Endothelial cell of umbilical vein (primary cell): ENCODE measurements around the gene KIF1B. TPM values are rescaled to one million over a fixed set of nuclear protein-coding genes. Genes with fewer than 3 reads are reported as not detected.

ENCODE experiments used
- BruUV-seq: library from RNA; stranded (reverse); fragments of 400-500 nt; replicated peaks from 2 replicates; lab custom pipeline; 2021; lab: Mats Ljungman, UMichigan
- CTCF ChIA-PET: fragments of 300-600, 350-600 bp; sonication (Branson Sonifier 250); formaldehyde crosslinking; loops from one replicate; lab custom pipeline; 2021; ENCODE audit warnings: antibody characterized with exemption, inconsistent platforms; lab: Charles Lee
- POLR2A ChIA-PET: fragments of 300-600, 350-600 bp; sonication (Branson Sonifier 250); formaldehyde crosslinking; loops from one replicate; lab custom pipeline; 2021; ENCODE audit warnings: antibody characterized with exemption, inconsistent platforms; lab: Charles Lee
- DNase-seq: peaks from one replicate; pipeline ENCODE4 v3.0.0-alpha.2; 2011; ENCODE audit warnings: low read depth, low spot score
- FAIRE-seq: peaks from 2 replicates; lab custom pipeline; 2011; peaks lifted over from hg19 to GRCh38; lab: Jason Lieb, UNC
- H2AFZ ChIP-seq: 2 replicates; pipeline ENCODE4 v1.6.0; 2012; ENCODE audit warnings: low read depth, low read length, control low read depth, inconsistent platforms
- H3K27ac ChIP-seq: 2 replicates; pipeline ENCODE4 v1.5.1; 2011; ENCODE audit warnings: low read depth, mild to moderate bottlenecking, control low read depth, low read length, moderate library complexity; ENCODE audit not compliant: insufficient read depth
- H3K27me3 ChIP-seq, 2 experiments: 2 replicates each; pipeline versions ENCODE4 v1.6.0 to v1.6.1; 2011; ENCODE audit warnings: low read length in 2 of 2, mixed read lengths in 1 of 2; ENCODE audit not compliant: control insufficient read depth in 2 of 2, insufficient read depth in 2 of 2
- H3K36me3 ChIP-seq, 2 experiments: 2 replicates in 1 of 2; 3 replicates in 1 of 2; pipeline ENCODE4 v1.5.1; 2011; ENCODE audit warnings: low read length in 2 of 2, mild to moderate bottlenecking in 1 of 2, moderate library complexity in 1 of 2; ENCODE audit not compliant: control insufficient read depth in 2 of 2, insufficient read depth in 2 of 2; ENCODE audit errors: extremely low read depth in 1 of 2
- H3K4me1 ChIP-seq: 3 replicates; pipeline ENCODE4 v1.5.1; 2011; ENCODE audit warnings: mild to moderate bottlenecking, low read length; ENCODE audit not compliant: control insufficient read depth, insufficient read depth; ENCODE audit errors: extremely low read depth
- H3K4me2 ChIP-seq: 2 replicates; pipeline ENCODE4 v1.6.1; 2011; ENCODE audit warnings: low read length, control low read depth, mixed read lengths; ENCODE audit not compliant: insufficient read depth
- H3K4me3 ChIP-seq, 3 experiments: fragments of 200-600 bp in 1 of 3; sonication (generic), shearing (Covaris generic) in 1 of 3; replicated peaks in 1 of 3; 2 replicates each; pipeline ENCODE4 v1.5.1; 2011 to 2016; ENCODE audit warnings: control low read depth in 3 of 3, low read length in 3 of 3, mild to moderate bottlenecking in 2 of 3, inconsistent platforms in 1 of 3, low read depth in 1 of 3, moderate library complexity in 1 of 3; ENCODE audit not compliant: insufficient read depth in 1 of 3
- H3K79me2 ChIP-seq: 2 replicates; pipeline ENCODE4 v1.6.0; 2012; ENCODE audit warnings: low read length, inconsistent platforms; ENCODE audit not compliant: control insufficient read depth, insufficient read depth
- H3K9ac ChIP-seq: replicated peaks from 2 replicates; pipeline ENCODE3; 2011; ENCODE audit warnings: low read length, control low read depth; ENCODE audit not compliant: insufficient read depth; ENCODE audit errors: extremely low read depth
- H3K9me1 ChIP-seq: replicated peaks from 3 replicates; pipeline ENCODE4 v1.6.0; 2011; ENCODE audit warnings: mild to moderate bottlenecking, low read length; ENCODE audit not compliant: control insufficient read depth, insufficient read depth; ENCODE audit errors: extremely low read depth
- H3K9me3 ChIP-seq: replicated peaks from 2 replicates; pipeline ENCODE4 v1.5.1; 2012; ENCODE audit warnings: low read length, inconsistent platforms; ENCODE audit not compliant: control insufficient read depth, insufficient read depth
- H4K20me1 ChIP-seq: replicated peaks from 2 replicates; pipeline ENCODE3; 2011; ENCODE audit warnings: mild to moderate bottlenecking, low read length; ENCODE audit not compliant: control insufficient read depth, insufficient read depth; ENCODE audit errors: extremely low read depth
- CTCF ChIP-seq, 2 donors: IDR thresholded peaks; 1 replicate in 1 of 2; 2 replicates in 1 of 2; pipeline ENCODE4 v1.5.1; 2011; ENCODE audit warnings: low read length in 2 of 2, mild to moderate bottlenecking in 2 of 2, moderate library complexity in 2 of 2, control low read depth in 1 of 2, inconsistent platforms in 1 of 2, low read depth in 1 of 2; ENCODE audit not compliant: insufficient read depth in 1 of 2; ENCODE audit errors: extremely low read depth in 1 of 2
- GATA2 ChIP-seq: IDR thresholded peaks from 2 replicates; pipeline ENCODE4 v1.7.0; 2011; ENCODE audit warnings: low read depth, mild to moderate bottlenecking, moderate library complexity, mixed read lengths, low read length; ENCODE audit not compliant: insufficient read length, insufficient read depth
- JUN ChIP-seq: IDR thresholded peaks from 2 replicates; pipeline ENCODE4 v1.6.1; 2011; ENCODE audit warnings: borderline replicate concordance, low read depth; ENCODE audit not compliant: insufficient read length, insufficient read depth
- dilution Hi-C: fragments of 300-500 bp; cut with MboI; formaldehyde crosslinking; loops from one replicate; pipeline ENCODE4 v1.15.0; 2019; ENCODE audit warnings: low sequenced_read_pairs; ENCODE audit not compliant: extremely low pct_ligation_motif_present
- intact Hi-C: fragments of 100-400 bp; cut with micrococcal nuclease; formaldehyde crosslinking; loops from one replicate; pipeline ENCODE4 v1.10.0; 2022
- polyA plus RNA-seq, 4 experiments: library from polyadenylated mRNA; depleted of rRNA in 3 of 4; stranded (reverse) in 3 of 4; unstranded in 1 of 4; fragments of >200 nt; gene quantifications; 2 replicates each; pipeline versions ENCODE4 v1.2.1 to v1.2.3, GENCODE V29; 2011 to 2012; ENCODE audit warnings: missing spikeins in 1 of 4
- total RNA-seq: library from RNA; stranded (reverse); gene quantifications from 2 replicates; pipeline ENCODE4 v1.2.3, GENCODE V29; 2021

KIF1B gene
- total and polyA plus RNA-seq, 2 donors (not counting 3 experiments of a cell fraction or from before 2014, with no cell fraction given) = 14.8 to 58.6 TPM

DNA sequence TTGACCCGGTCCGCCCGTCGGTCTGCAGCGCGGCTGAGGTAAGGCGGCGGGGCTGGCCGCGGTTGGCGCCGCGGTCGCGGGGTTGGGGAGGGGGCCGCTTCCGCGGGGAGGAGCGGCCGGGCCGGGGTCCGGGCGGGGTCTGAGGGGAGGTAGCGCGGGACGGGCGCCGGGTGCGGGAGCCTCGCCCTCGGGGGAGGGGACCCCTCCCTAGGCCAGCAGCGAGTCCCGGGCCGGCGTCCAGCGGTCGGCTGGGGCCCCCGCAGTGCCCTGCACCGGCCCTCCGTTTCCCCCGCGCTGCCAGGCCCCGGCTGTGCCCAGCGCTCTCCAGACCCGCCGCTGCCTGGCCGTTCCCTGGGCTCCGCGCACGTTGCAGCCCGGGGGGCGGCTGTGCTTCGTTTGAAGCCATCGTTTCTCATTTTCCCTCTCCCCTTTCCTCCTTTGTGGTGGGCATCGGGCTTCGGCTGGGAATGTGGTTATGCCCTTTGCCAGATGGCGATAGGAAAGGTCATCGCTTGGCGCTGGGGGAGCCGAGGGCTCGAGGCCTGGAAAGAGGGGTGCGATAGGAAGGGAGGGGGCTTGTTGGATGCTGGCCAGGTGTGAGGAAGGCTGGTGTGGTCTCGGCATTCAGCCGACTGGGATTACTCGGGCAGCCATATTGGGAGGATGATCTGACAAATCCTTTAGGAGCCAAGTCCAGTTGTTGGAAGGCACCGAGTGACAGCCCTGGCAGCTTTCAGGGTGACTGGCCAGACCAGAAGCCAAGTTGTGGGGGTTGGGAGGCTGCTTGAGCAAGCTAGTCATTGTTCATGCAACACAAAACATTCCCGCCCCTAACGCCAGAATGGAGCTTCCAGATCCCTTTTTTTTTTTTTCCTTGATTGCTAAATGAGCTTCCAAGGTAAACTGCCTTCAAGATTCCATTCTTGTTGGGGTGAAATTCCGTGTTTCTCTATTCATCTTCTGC is 753 bp downstream of the KIF1B start:
- Histone ChIP-seq H4K20me1 (no peaks in the 10 kb centered on the region), H3K9me1 (no peaks in the 10 kb centered on the region), H3K4me2 (peak overlapping the region; percentile 76), H3K27me3 (no peaks in the 10 kb centered on the region), H3K79me2 (peaks cover 41% of the 10 kb centered on the region), H3K27ac (peak overlapping the region; percentile 87), H3K9ac (peak overlapping the region; percentile 98), H2AFZ (peak overlapping the region; percentile 79), H3K36me3 (no peaks in the 10 kb centered on the region), H3K4me3 (peak overlapping the region; percentile 68 to 83 (median 79)), H3K4me1 (peaks cover 18% of the 10 kb centered on the region), H3K9me3 (no peaks in the 10 kb centered on the region)
- ChIA-PET POLR2A (interaction anchor here (0.5 to 1.3 kb wide), 7 partner anchors 8 to 1400 kb away, joined by 3 to 4 read pairs (median 3); no protein-coding TSS in a partner anchor), CTCF (interaction anchor here (0.6 to 2.5 kb wide), 37 partner anchors 8 to 585 kb away, joined by 3 to 24 read pairs (median 6); partner anchors contain the start of gene CENPS)
- peak; percentile 89 for FAIRE-seq
- BruUV-seq = no TSS peak
- intact Hi-C loops = loop anchor here (1.0 to 5.0 kb wide), 6 partner anchors 20 to 268 kb away; partner anchors contain the start of genes LZIC, NMNAT1 and UBE4B
- TF ChIP-seq GATA2 (no peak), CTCF (IDR thresholded peaks at IDR 0.05; ENCODE audit: extremely low read depth in 1 of 2, insufficient read depth in 1 of 2, low read depth in 1 of 2, low read length in 2 of 2) (no peak), JUN (peak; percentile 12)
- dilution Hi-C loops = no loop called here
- DNase-seq = peak; percentile 88
